Vagina (tissue), 2 donors: ENCODE results near the gene ASB4. TPM values are rescaled to one million over a fixed set of nuclear protein-coding genes. Genes with fewer than 3 reads are reported as not detected.

Experiments
- DNase-seq, 2 donors: peaks; one replicate each; pipeline ENCODE4 v3.0.0-alpha.2; 2017; ENCODE audit errors: extremely low spot score in 2 of 2
- H3K27ac ChIP-seq: fragments of 200-600 bp; sonication (generic); one replicate; pipeline ENCODE4 v1.5.1; 2019
- H3K27me3 ChIP-seq: fragments of 200-600 bp; sonication (generic); one replicate; pipeline ENCODE4 v1.5.1; 2019
- H3K36me3 ChIP-seq, 2 donors: fragments of 200-600 bp; sonication (generic); one replicate each; pipeline ENCODE4 v1.5.1; 2017 to 2019
- H3K4me1 ChIP-seq: fragments of 200-600 bp; sonication (generic); one replicate; pipeline ENCODE4 v1.5.1; 2019
- H3K4me3 ChIP-seq, 2 donors: fragments of 200-600 bp; sonication (generic); 1 replicate in 1 of 2; 2 replicates in 1 of 2; pipeline ENCODE4 v1.5.1; 2016 to 2019
- H3K9me3 ChIP-seq: fragments of 200-600 bp; sonication (generic); one replicate; pipeline ENCODE4 v1.5.1; 2019
- CTCF ChIP-seq, 3 experiments: fragments of 450-650 bp in 2 of 3; fragments of 200-600 bp in 1 of 3; sonication (generic) in 1 of 3; IDR thresholded peaks; one replicate each; pipeline ENCODE4 v1.5.1; 2017 to 2019; ENCODE audit warnings: antibody characterized with exemption in 3 of 3, mild to moderate bottlenecking in 2 of 3, moderate library complexity in 2 of 3
- POLR2A ChIP-seq, 2 donors: fragments of 450-650 bp; IDR thresholded peaks; one replicate each; pipeline ENCODE4 v1.6.1; 2017; ENCODE audit warnings: antibody characterized with exemption in 2 of 2, mild to moderate bottlenecking in 2 of 2, moderate library complexity in 2 of 2
- POLR2AphosphoS5 ChIP-seq, 2 donors: sonication (generic); formaldehyde crosslinking; IDR thresholded peaks; one replicate each; pipeline ENCODE4 v1.9.0; 2017; ENCODE audit warnings: antibody characterized with exemption in 2 of 2, mild to moderate bottlenecking in 2 of 2, low read depth in 1 of 2; ENCODE audit not compliant: insufficient read depth in 1 of 2
- intact Hi-C: fragments of 100-400 bp; cut with DNase I; formaldehyde crosslinking; loops from one replicate; pipeline ENCODE4 v1.15.1; 2023
- total RNA-seq: library from RNA; depleted of rRNA; stranded (reverse); fragments of >200 nt; gene quantifications from one replicate; pipeline ENCODE4 v1.2.3, GENCODE V29; 2016

The ASB4 gene
- total RNA-seq, 1 donor from 2014 or later: 0.25 TPM

DNA sequence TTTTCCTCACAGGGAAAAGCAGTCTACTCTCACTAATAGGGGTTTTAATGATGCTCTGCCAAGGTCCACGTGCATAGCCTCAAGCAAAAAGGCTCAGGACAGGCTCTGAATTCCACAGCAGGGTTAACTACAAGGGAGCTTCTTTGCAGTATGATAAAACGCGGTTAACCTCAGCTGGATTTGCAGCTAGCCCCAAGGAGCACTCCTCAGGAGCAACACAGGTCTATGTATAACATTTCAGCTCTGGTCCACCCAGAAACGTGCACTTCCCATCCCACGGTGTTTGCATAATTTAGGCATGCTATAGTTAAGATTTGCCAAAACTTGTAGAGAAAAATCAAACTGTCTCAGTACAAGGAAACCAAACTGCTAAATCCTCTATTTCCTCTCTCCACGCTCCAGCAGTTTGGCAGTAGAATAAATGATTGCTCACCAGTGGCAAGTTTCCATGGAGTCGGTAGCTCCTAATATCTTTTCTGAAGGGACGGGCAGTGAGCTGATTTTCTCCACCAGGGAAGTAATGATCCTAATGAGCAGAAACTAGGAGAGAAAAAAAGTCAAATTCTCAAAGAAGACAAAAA is 13.1 kb upstream of the ASB4 start:
- no peaks in the 10 kb centered on the region for H3K27me3 ChIP-seq
- H3K9me3 ChIP-seq: no peaks in the 10 kb centered on the region
- DNase-seq: no peak
- no peak overlapping the region for H3K4me3 ChIP-seq
- intact Hi-C loops: no loop called here
- H3K4me1 ChIP-seq: no peaks in the 10 kb centered on the region
- no peaks in the 10 kb centered on the region for H3K36me3 ChIP-seq
- TF ChIP-seq POLR2AphosphoS5 (IDR thresholded peaks at IDR 0.05; ENCODE audit: insufficient read depth in 1 of 2, low read depth in 1 of 2) (no peak), POLR2A (IDR thresholded peaks at IDR 0.05) (no peak), CTCF (IDR thresholded peaks at IDR 0.05) (no peak)
- no peak overlapping the region for H3K27ac ChIP-seq

DNA sequence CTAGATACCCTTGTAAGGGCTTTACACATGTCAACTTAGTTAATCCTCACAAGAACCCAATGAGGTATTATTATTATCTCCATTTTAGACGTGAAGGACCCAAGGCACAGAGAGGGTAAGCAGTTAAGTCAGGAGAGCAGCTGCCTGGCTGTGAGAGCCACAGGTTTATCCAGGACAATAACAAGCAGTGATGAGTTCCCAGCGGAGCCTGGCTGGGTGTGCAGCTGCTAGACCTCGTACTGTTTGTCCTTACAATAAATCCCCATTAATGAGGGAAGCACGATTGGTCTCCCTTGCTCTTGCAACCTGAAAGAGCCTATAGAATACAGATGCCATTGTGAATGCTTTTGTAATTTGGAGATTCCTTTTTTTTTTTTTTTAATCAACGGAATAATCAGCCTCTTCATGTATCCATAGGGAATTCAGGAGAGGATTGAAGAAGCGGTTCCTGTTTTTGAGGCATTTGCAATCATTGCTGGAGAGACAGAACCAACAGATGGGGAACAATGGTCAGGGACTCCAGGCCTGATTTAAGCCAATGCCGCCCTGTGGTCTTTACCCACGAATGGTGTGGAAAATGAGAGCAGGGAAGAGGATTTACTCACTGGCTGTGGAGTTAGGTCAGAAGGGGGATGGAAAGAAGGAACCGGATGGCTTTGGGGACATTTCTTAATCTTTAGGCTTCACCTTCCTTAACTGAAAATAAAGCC is 12.3 kb upstream of the ASB4 start:
- Histone ChIP-seq H3K9me3 (no peaks in the 10 kb centered on the region), H3K27me3 (no peaks in the 10 kb centered on the region), H3K4me3 (no peak overlapping the region), H3K27ac (no peak overlapping the region), H3K36me3 (no peaks in the 10 kb centered on the region), H3K4me1 (no peaks in the 10 kb centered on the region)
- DNase-seq: no peak
- TF ChIP-seq CTCF (IDR thresholded peaks at IDR 0.05): no peak
- TF ChIP-seq POLR2A (IDR thresholded peaks at IDR 0.05): no peak
- no peak for TF ChIP-seq POLR2AphosphoS5 (IDR thresholded peaks at IDR 0.05; ENCODE audit: insufficient read depth in 1 of 2, low read depth in 1 of 2)
- intact Hi-C loops: no loop called here

- TF ChIP-seq POLR2AphosphoS5 (IDR thresholded peaks at IDR 0.05; ENCODE audit: insufficient read depth in 1 of 2, low read depth in 1 of 2): no peak
- no peak for TF ChIP-seq POLR2A (IDR thresholded peaks at IDR 0.05)
- no peak for TF ChIP-seq CTCF (IDR thresholded peaks at IDR 0.05)
- no peaks in the 10 kb centered on the region for H3K4me1 ChIP-seq
- DNase-seq: no peak
- no peak overlapping the region for H3K4me3 ChIP-seq
- intact Hi-C loops: no loop called here
- no peaks in the 10 kb centered on the region for H3K36me3 ChIP-seq
- no peaks in the 10 kb centered on the region for H3K27me3 ChIP-seq
- H3K27ac ChIP-seq: no peak overlapping the region
- no peaks in the 10 kb centered on the region for H3K9me3 ChIP-seq
Measured at GRCh38 chr7:95476072-95476847, 9.5 kb upstream of the ASB4 start.

DNA sequence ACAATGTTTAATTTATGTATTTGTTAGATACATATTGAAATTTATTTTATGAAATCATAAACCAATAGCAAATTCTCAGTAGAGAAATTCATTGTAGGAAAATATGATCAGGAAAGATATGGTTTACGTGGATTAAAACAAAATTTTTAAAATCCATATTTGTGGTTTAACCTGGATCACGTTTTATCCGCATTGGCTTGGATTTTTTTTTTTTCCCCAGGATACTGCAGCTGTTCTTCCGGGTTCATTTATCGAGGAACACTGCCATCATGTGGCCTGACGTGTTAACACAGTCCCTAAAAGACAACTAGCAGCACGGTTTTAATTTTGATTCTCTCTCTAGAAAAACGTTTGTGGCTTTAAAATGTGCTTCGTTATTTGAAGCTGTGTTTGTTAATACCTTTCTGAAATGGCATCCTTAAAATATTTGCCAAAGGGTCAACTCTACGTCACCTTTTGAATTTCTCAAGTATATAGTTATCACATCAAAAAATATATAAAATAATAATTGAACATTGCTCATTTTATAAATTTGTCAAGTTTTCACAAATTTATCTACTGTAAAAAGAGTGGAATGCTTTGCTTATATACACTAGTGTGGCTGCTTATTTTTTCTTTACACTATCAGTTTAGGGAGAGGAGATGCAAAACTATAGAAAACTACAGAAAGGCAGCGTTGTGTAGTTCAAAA is 8.7 kb upstream of the ASB4 start:
- no peaks in the 10 kb centered on the region for H3K36me3 ChIP-seq
- H3K27me3 ChIP-seq: no peaks in the 10 kb centered on the region
- no peak overlapping the region for H3K27ac ChIP-seq
- no peak for DNase-seq
- intact Hi-C loops: no loop called here
- TF ChIP-seq POLR2AphosphoS5 (IDR thresholded peaks at IDR 0.05; ENCODE audit: insufficient read depth in 1 of 2, low read depth in 1 of 2) (no peak), CTCF (IDR thresholded peaks at IDR 0.05) (peak; percentile 41 to 74 (median 63))
- H3K4me1 ChIP-seq: no peaks in the 10 kb centered on the region
- H3K4me3 ChIP-seq: no peak overlapping the region
- H3K9me3 ChIP-seq: no peaks in the 10 kb centered on the region
